ENCODE data around the gene PEX14. TPM values are rescaled to one million over a fixed set of nuclear protein-coding genes. Genes with fewer than 3 reads are reported as not detected.

PEX14 gene
- total RNA-seq, 4 donors from 2014 or later: 10.0 to 20.2 (median 12.6) TPM

GRCh38 chr1:10657088-10657847 is 182.5 kb downstream of the PEX14 start:
- TF ChIP-seq CTCF (IDR thresholded peaks at IDR 0.05; ENCODE audit: low read depth): no peak

DNA sequence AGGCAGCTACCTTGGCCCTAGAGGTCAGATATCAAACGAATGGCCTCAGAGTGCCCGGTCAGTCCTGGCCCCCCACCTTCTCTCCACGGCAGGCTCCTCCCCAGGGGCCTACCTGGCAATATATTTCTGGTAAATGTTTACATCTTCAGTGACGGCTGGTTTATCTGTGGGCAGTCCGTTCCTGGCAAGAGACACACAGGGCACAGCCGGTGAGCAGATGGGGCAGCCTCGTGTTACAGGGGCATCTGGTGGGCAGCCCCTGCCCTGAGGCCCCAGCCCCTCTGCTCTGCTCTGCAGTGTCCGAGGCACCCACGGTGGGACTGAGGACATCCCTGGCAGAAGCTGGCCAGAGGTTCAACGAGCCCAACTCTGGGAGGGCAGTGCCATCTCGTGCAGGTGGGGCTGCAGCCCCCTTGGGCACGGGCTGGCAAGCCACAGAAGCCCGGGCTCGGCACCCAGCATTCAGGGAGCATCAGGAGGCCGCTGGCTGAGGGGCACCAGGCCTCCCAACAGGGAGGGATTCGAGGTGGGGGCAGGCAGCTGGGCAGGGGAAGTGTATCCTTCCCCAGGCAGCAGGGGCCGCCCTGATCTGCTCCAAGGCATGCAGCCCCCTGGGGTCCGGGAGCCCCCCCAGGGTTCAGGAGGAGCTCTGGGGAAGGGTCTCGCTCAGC is 183.8 kb downstream of the PEX14 start:
- TF ChIP-seq CTCF (IDR thresholded peaks at IDR 0.05; ENCODE audit: low read depth): no peak

DNA sequence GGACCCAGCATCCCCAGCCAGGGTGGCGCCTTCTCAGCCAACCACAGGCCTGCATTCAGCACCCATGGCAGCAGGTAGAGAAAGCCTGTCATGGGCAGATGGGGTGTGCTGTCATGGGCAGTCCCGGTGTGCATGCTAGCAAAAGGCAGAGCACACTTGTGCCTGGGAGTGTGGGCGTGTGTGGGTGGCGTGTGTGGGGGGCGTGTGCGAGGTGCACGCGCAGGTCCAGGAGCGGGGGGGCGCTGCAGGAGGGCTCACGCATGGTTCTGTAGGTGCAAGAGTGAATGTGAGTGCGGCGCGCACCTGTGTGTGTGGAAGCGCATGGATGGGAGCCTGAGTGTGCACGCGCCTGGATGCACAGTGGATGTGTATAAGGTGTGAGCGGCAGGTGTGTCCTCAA is 184.5 kb downstream of the PEX14 start:
- no peak for TF ChIP-seq CTCF (IDR thresholded peaks at IDR 0.05; ENCODE audit: low read depth)

GRCh38 chr1:10659646-10660540 is 185.1 kb downstream of the PEX14 start:
- TF ChIP-seq CTCF (IDR thresholded peaks at IDR 0.05; ENCODE audit: low read depth): no peak

- no peak for TF ChIP-seq CTCF (IDR thresholded peaks at IDR 0.05; ENCODE audit: low read depth)
Measured at GRCh38 chr1:10661453-10661852, 186.7 kb downstream of the PEX14 start.

DNA sequence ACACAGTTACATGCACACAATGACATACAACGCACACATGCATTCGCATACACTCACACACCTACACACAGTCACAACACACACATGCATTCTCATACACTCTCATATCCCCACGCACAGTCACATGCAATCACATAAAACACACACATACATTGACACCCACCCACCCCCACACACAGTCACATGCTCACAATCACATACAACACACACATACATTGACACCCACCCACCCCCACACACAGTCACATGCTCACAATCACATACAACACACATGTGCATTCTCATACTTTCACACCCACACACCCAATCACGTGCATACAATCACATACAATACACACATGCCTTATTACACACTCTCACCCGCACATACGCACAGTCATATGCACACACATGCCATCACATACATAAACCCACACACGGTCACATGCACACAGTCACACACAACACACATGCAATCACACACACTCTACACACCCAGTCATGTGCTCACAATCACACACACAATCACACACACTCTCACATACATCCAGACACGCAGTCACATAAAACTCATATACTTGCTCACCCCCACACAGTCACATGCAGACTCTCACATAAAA is 187.4 kb downstream of the PEX14 start:
- no peak for TF ChIP-seq CTCF (IDR thresholded peaks at IDR 0.05; ENCODE audit: low read depth)
